Left colon (tissue), 2 donors: ENCODE measurements around the gene RRP15. TPM values are rescaled to one million over a fixed set of nuclear protein-coding genes. Genes with fewer than 3 reads are reported as not detected.

Source experiments
- ATAC-seq: fragments of 200-7000 bp; cut with Tn5 transposase; one replicate; pipeline ENCODE4 v1.9.1; 2020; ENCODE audit warnings: mild to moderate bottlenecking, moderate library complexity
- DNase-seq, 2 donors: peaks; one replicate each; pipeline ENCODE4 v3.0.0-alpha.2; 2020
- intact Hi-C, 2 donors: fragments of 100-400 bp; cut with DNase I in 1 of 2; cut with micrococcal nuclease in 1 of 2; formaldehyde crosslinking; loops; one replicate each; pipeline versions ENCODE4 v1.11.2 to v1.14.0; 2022; cut with DNase I, micrococcal nuclease
- total RNA-seq, 2 donors: library from RNA; stranded (reverse); fragmentation: NEBNext Ultra II Directional; extraction: Animal tissue kit (Norgen Biotek cat#: 25700); gene quantifications; one replicate each; pipeline ENCODE4 v1.2.1, GENCODE V29; 2021
- donor health status: DM: no; HTN: no; CAD: no.
- donor health status: DM: yes; HTN: yes; CAD: no.

The RRP15 gene
- total RNA-seq, 2 donors from 2014 or later: 7.6 to 13.4 TPM

GRCh38 chr1:218369688-218370511 lies 84.8 kb downstream of the RRP15 start:
- DNase-seq (no peak), ATAC-seq (no peak)
- intact Hi-C loops: no loop called here

- DNase-seq (no peak), ATAC-seq (no peak)
- intact Hi-C loops: no loop called here
Observed at GRCh38 chr1:218371927-218372672, 87.0 kb downstream of the RRP15 start.

GRCh38 chr1:218374401-218375353 lies 89.6 kb downstream of the RRP15 start:
- intact Hi-C loops: no loop called here
- DNase-seq (no peak), ATAC-seq (no peak)

- intact Hi-C loops: no loop called here
- ATAC-seq (no peak), DNase-seq (no peak)
Observed at GRCh38 chr1:218376722-218377121, 91.6 kb downstream of the RRP15 start.

GRCh38 chr1:218377143-218377660 lies 92.1 kb downstream of the RRP15 start:
- no peak for ATAC-seq
- intact Hi-C loops: no loop called here
- no peak for DNase-seq

- ATAC-seq (no peak), DNase-seq (no peak)
- intact Hi-C loops: no loop called here
Observed at GRCh38 chr1:218380125-218380977, 95.3 kb downstream of the RRP15 start.

- ATAC-seq (no peak), DNase-seq (no peak)
- intact Hi-C loops: no loop called here
Observed at GRCh38 chr1:218382261-218382660, 97.2 kb downstream of the RRP15 start.

GRCh38 chr1:218383051-218383450 lies 98.0 kb downstream of the RRP15 start:
- ATAC-seq: no peak
- intact Hi-C loops: no loop called here
- DNase-seq: no peak

- intact Hi-C loops: no loop called here
- no peak for ATAC-seq
- no peak for DNase-seq
Observed at GRCh38 chr1:218383681-218384080, 98.6 kb downstream of the RRP15 start.

- ATAC-seq (no peak), DNase-seq (no peak)
- intact Hi-C loops: no loop called here
Observed at GRCh38 chr1:218384581-218384993, 99.5 kb downstream of the RRP15 start.

Other genes starting within 250 kb of the RRP15 start
- 1 to 10 TPM in 1 of 2 donors, under 1 TPM in 1; 0.49 to 2.5 TPM for gene TGFB2, start 60.0 kb downstream of the RRP15 start, total RNA-seq